Tibial nerve (tissue), 4 donors: ENCODE results near the gene FLT4.

Experiments used
- CTCF ChIP-seq, 5 experiments: fragments of 200-600 bp in 3 of 5; fragments of 450-650 bp in 2 of 5; sonication (generic) in 3 of 5; IDR thresholded peaks; one replicate each; pipeline ENCODE4 v1.5.1; 2016 to 2019; ENCODE audit warnings: antibody characterized with exemption in 5 of 5, mild to moderate bottlenecking in 3 of 5, moderate library complexity in 2 of 5
- EP300 ChIP-seq, 2 donors: sonication (generic); formaldehyde crosslinking; IDR thresholded peaks; one replicate each; pipeline ENCODE4 v1.6.1; 2017; ENCODE audit warnings: antibody characterized with exemption in 2 of 2, mild to moderate bottlenecking in 1 of 2
- POLR2A ChIP-seq, 2 donors: fragments of 450-650 bp; IDR thresholded peaks; one replicate each; pipeline ENCODE4 v1.6.1; 2017; ENCODE audit warnings: antibody characterized with exemption in 2 of 2, mild to moderate bottlenecking in 2 of 2, moderate library complexity in 2 of 2

- TF ChIP-seq CTCF (IDR thresholded peaks at IDR 0.05) (no peak), POLR2A (IDR thresholded peaks at IDR 0.05) (no peak), EP300 (IDR thresholded peaks at IDR 0.05) (no peak)
Observed at GRCh38 chr5:180599590-180599914, 49.8 kb downstream of the FLT4 start.
